HepG2 (cell line): ENCODE measurements around the gene OR8B3. TPM values are rescaled to one million over a fixed set of nuclear protein-coding genes. Genes with fewer than 3 reads are reported as not detected.
"Not testable (repeated sequence)": the region's sequence is repeated elsewhere in the genome, so short reads cannot be mapped to it uniquely, and the experiment has no call there.

Experiments used
- ATAC-seq: fragments of 200-7000 bp; cut with Tn5 transposase; 3 replicates; pipeline ENCODE4 v1.9.1; 2020; ENCODE audit warnings: mild to moderate bottlenecking, moderate library complexity
- BruUV-seq: library from RNA; stranded (reverse); fragments of 400-500 nt; replicated peaks from 2 replicates; lab custom pipeline; 2021; lab: Mats Ljungman, UMichigan
- CTCF ChIA-PET: fragments of 300-600 bp; formaldehyde crosslinking; extraction: SDS; loops from one replicate; lab custom pipeline; 2021; ENCODE audit warnings: low total read pairs, inconsistent platforms, low intra/inter-chr PET ratio; lab: Yijun Ruan, JAX
- POLR2A ChIA-PET: fragments of 350-600 bp; sonication (Branson Sonifier 250); formaldehyde crosslinking; loops from one replicate; lab custom pipeline; 2020; ENCODE audit warnings: antibody characterized with exemption, inconsistent platforms; lab: Yijun Ruan, JAX
- DNase-seq: peaks from one replicate; pipeline ENCODE4 v3.0.0-alpha.2; 2015; ENCODE audit warnings: low spot score
- FAIRE-seq: peaks from 3 replicates; lab custom pipeline; 2011; peaks lifted over from hg19 to GRCh38; lab: Jason Lieb, UNC
- H2AFZ ChIP-seq: one replicate; pipeline ENCODE4 v1.6.1; 2011; ENCODE audit warnings: low read length, inconsistent platforms
- H3K27ac ChIP-seq: fragments of 300-600 bp; 3 replicates; pipeline ENCODE4 v1.8.0; 2011; ENCODE audit warnings: mixed run types, mild to moderate bottlenecking, mixed read lengths, low read length, inconsistent platforms; ENCODE audit not compliant: insufficient read depth; ENCODE audit errors: extremely low read length
- H3K27me3 ChIP-seq, 2 experiments: fragments of 200-600 bp in 1 of 2; 2 replicates in 1 of 2; 3 replicates in 1 of 2; pipeline versions ENCODE4 v1.6.0 to v1.8.0; 2011; ENCODE audit warnings: low read length in 2 of 2, mild to moderate bottlenecking in 2 of 2, moderate library complexity in 2 of 2, inconsistent platforms in 1 of 2; ENCODE audit not compliant: insufficient read depth in 2 of 2, control insufficient read depth in 1 of 2
- H3K36me3 ChIP-seq, 2 experiments: fragments of 200-600 bp in 1 of 2; replicated peaks in 1 of 2; 2 replicates in 1 of 2; 3 replicates in 1 of 2; pipeline versions ENCODE4 v1.5.1 to v1.8.0; 2011; ENCODE audit warnings: low read length in 2 of 2, inconsistent platforms in 1 of 2; ENCODE audit not compliant: insufficient read depth in 2 of 2, control insufficient read depth in 1 of 2
- H3K4me1 ChIP-seq: 2 replicates; pipeline ENCODE4 v1.5.1; 2012; ENCODE audit warnings: low read length, inconsistent platforms; ENCODE audit not compliant: insufficient read depth
- H3K4me2 ChIP-seq: 2 replicates; pipeline ENCODE4 v1.6.0; 2011; ENCODE audit warnings: low read depth, low read length, inconsistent platforms
- H3K4me3 ChIP-seq, 3 experiments: fragments of 200-600 bp in 1 of 3; sonication (generic), shearing (Covaris generic) in 1 of 3; replicated peaks in 1 of 3; 2 replicates each; pipeline ENCODE4 v1.5.1; 2011 to 2016; ENCODE audit warnings: low read length in 3 of 3, inconsistent platforms in 2 of 3, low read depth in 2 of 3, mild to moderate bottlenecking in 2 of 3, control low read depth in 1 of 3, mixed read lengths in 1 of 3; ENCODE audit not compliant: insufficient read depth in 1 of 3
- H3K79me2 ChIP-seq: one replicate; pipeline ENCODE4 v1.6.1; 2011; ENCODE audit warnings: low read length, inconsistent platforms; ENCODE audit not compliant: insufficient read depth
- H3K9ac ChIP-seq: 2 replicates; pipeline ENCODE4 v1.6.0; 2011; ENCODE audit warnings: mild to moderate bottlenecking, low read depth, low read length, inconsistent platforms; ENCODE audit not compliant: insufficient read depth
- H3K9me3 ChIP-seq: 2 replicates; pipeline ENCODE4 v1.5.1; 2012; ENCODE audit warnings: mild to moderate bottlenecking, low read length
- H4K20me1 ChIP-seq: 2 replicates; pipeline ENCODE4 v1.6.0; 2011; ENCODE audit warnings: inconsistent platforms, mild to moderate bottlenecking, low read length, moderate library complexity; ENCODE audit not compliant: insufficient read depth
- AHR ChIP-seq: IDR thresholded peaks from 2 replicates; pipeline ENCODE4 v1.6.1; 2018; ENCODE audit warnings: missing genetic modification reagents, missing compliant biosample characterization
- MAFK ChIP-seq, 2 experiments: IDR thresholded peaks in 1 of 2; conservative IDR thresholded peaks in 1 of 2; 2 replicates each; pipeline ENCODE4 v1.6.1; 2011; ENCODE audit warnings: improper control_type of control experiment in 2 of 2, low read length in 2 of 2
- NCOA1 ChIP-seq: sonication (generic); formaldehyde crosslinking; IDR thresholded peaks from 2 replicates; pipeline ENCODE4 v1.9.0; 2021; ENCODE audit warnings: missing genetic modification reagents
- NFE2L2 ChIP-seq: fragments of 150-350 bp; IDR thresholded peaks from 2 replicates; pipeline ENCODE4 v1.6.1; 2014; ENCODE audit warnings: low read length
- ZBTB4 ChIP-seq: sonication (generic); formaldehyde crosslinking; IDR thresholded peaks from 2 replicates; pipeline ENCODE4 v1.4.0; 2020; ENCODE audit warnings: missing genetic modification reagents, mild to moderate bottlenecking, borderline replicate concordance
- ZFX ChIP-seq: sonication (generic); formaldehyde crosslinking; IDR thresholded peaks from 2 replicates; pipeline ENCODE4 v1.4.0; 2020; ENCODE audit warnings: mild to moderate bottlenecking, low read depth, missing genetic modification reagents, moderate library complexity
- WGBS: methylation state at CpG from one replicate; pipeline ENCODE4 v1.1.6; 2017; ENCODE audit warnings: low lambda C conversion rate; 5-methylcytosine and 5-hydroxymethylcytosine counted together
- in situ Hi-C: cut with HindIII; loops from 2 replicates; pipeline ENCODE4 v1.10.0; 2017; ENCODE audit warnings: low pct_unique_long_range_greater_than_20kb; ENCODE audit not compliant: extremely low pct_ligation_motif_present
- intact Hi-C: fragments of 100-400 bp; cut with micrococcal nuclease; formaldehyde crosslinking; loops from one replicate; pipeline ENCODE4 v1.10.0; 2022; ENCODE audit not compliant: unreplicated experiment
- polyA plus RNA-seq, 8 experiments: library from polyadenylated mRNA; depleted of rRNA in 3 of 8; stranded (reverse) in 7 of 8; unstranded in 1 of 8; fragments of >200 nt; fragmentation: Illumina TruSeq in 4 of 8; extraction: Trizol in 4 of 8; gene quantifications; 2 replicates each; pipeline versions ENCODE4 v1.2.1 to v1.2.3, GENCODE V29; 2011 to 2016; ENCODE audit warnings: low read depth in 4 of 8, missing spikeins in 1 of 8, mixed read lengths in 1 of 8; ENCODE audit not compliant: insufficient read depth in 1 of 8
- total RNA-seq, 5 experiments: library from RNA; depleted of rRNA; stranded (reverse); fragments of >200 nt; fragmentation: Illumina TruSeq; extraction: Trizol; gene quantifications; 2 replicates each; pipeline ENCODE4 v1.2.3, GENCODE V29; 2016; ENCODE audit warnings: low read depth in 1 of 5

Gene OR8B3
- total and polyA plus RNA-seq, 2 of the 13 experiments (the other 11 are each of a cell fraction or from before 2014, with no cell fraction given) = not detected

- H2AFZ ChIP-seq, intact Hi-C loops, ATAC-seq, DNase-seq, H3K4me1 ChIP-seq, BruUV-seq, H3K27me3 ChIP-seq, H4K20me1 ChIP-seq, POLR2A ChIA-PET, H3K27ac ChIP-seq, CTCF ChIA-PET, FAIRE-seq, H3K4me2 ChIP-seq, H3K9ac ChIP-seq, H3K9me3 ChIP-seq, H3K79me2 ChIP-seq, H3K4me3 ChIP-seq, in situ Hi-C loops, H3K36me3 ChIP-seq: not testable (repeated sequence)
- TF ChIP-seq NFE2L2 (peak; percentile 77), MAFK (conservative IDR thresholded peaks at IDR 0.05 in 1 of 2, IDR thresholded peaks at IDR 0.05 in 1 of 2; ENCODE audit: low read length in 2 of 2) (peak in 1 of 2 experiments; percentile 36; a peak in 1 of 4 replicates)
- WGBS = 8% methylated on average over 2 of the region's 4 CpGs
These were observed 2.0 kb downstream of the OR8B3 start for GRCh38 chr11:124396847-124397246.

- BruUV-seq = no TSS peak
These were observed 4.4 kb downstream of the OR8B3 start for GRCh38 chr11:124394408-124394807.

More at GRCh38 chr11:124394408-124394807, 4.4 kb downstream of the OR8B3 start:
- H4K20me1 ChIP-seq = no peaks in the 10 kb centered on the region
- no peak for TF ChIP-seq NCOA1
- TF ChIP-seq ZFX (CRISPR knock-in tag) = no peak
- no peak for TF ChIP-seq AHR (CRISPR knock-in tag)
- TF ChIP-seq ZBTB4 (CRISPR knock-in tag) = no peak
- H3K9me3 ChIP-seq = no peaks in the 10 kb centered on the region
- DNase-seq (no peak), ATAC-seq (no peak), FAIRE-seq (no peak)
- in situ Hi-C loops = no loop called here
- ChIA-PET CTCF (no interaction called here), POLR2A (no interaction called here)
- 19% methylated on average over 3 of the region's 3 CpGs for WGBS
- no peaks in the 10 kb centered on the region for H3K27me3 ChIP-seq
- no peak overlapping the region for H3K4me3 ChIP-seq
- no peak overlapping the region for H3K4me2 ChIP-seq
- H3K27ac ChIP-seq = no peak overlapping the region
- H3K36me3 ChIP-seq = no peaks in the 10 kb centered on the region
- H3K9ac ChIP-seq = no peak overlapping the region
- no peaks in the 10 kb centered on the region for H3K79me2 ChIP-seq
- intact Hi-C loops = no loop called here
- no peaks in the 10 kb centered on the region for H3K4me1 ChIP-seq
- H2AFZ ChIP-seq = no peak overlapping the region
